Measurements from ENCODE around the gene MPO. TPM values are rescaled to one million over a fixed set of nuclear protein-coding genes. Genes with fewer than 3 reads are reported as not detected.

MPO gene
- total RNA-seq, 2 donors from 2014 or later: 0.57 TPM; not detected in 1

DNA sequence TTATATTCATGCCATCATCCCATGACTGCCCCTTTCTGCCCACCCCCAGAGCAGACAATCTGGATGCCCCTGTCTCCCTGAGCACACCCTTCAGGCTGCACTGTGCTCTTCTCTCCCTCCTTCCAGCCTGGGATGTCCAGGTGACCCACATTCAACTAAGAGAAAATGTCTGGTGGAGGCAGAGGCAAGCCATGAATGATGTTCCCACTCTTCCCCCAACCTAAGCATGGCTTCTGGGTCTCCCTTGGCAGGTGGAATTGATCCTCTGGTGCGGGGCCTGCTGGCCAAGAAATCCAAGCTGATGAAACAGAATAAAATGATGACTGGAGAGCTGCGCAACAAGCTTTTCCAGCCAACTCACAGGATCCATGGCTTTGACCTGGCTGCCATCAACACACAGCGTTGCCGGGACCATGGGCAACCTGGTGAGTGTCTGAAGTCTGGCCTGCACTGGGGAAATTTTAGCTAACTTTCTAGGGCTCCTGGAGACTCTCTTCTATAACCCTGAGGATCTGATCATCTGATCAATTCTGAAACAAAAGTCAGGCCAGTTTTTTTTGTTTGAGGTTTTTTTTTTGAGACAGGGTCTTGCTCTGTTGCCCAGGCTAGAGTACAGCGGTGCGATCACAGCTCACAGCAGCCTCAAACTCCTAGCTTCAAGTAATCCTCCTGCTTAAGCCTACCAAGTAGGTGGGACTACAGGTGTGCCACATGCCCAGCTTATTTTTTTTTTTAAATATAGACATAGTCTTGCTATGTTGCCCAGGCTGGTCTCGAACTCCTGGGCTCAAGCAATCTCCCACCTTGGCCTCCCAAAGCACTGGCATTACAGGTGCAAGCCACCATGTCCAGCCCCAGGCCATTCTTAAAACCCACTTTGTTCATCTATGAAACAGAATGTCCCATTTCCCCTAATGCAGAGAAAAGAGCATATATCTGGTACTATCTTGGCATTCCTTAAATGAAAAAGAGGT, 14.5 kb downstream of the MPO start:
- no peak overlapping the region for H3K4me3 ChIP-seq
- intact Hi-C loops (cut with DNase I): no loop called here
- H3K4me1 ChIP-seq (replicated peaks): no peaks in the 10 kb centered on the region
- TF ChIP-seq POLR2A (IDR thresholded peaks at IDR 0.05): no peak
- TF ChIP-seq POLR2AphosphoS5 (IDR thresholded peaks at IDR 0.05): no peak
- TF ChIP-seq, protein P1, sequence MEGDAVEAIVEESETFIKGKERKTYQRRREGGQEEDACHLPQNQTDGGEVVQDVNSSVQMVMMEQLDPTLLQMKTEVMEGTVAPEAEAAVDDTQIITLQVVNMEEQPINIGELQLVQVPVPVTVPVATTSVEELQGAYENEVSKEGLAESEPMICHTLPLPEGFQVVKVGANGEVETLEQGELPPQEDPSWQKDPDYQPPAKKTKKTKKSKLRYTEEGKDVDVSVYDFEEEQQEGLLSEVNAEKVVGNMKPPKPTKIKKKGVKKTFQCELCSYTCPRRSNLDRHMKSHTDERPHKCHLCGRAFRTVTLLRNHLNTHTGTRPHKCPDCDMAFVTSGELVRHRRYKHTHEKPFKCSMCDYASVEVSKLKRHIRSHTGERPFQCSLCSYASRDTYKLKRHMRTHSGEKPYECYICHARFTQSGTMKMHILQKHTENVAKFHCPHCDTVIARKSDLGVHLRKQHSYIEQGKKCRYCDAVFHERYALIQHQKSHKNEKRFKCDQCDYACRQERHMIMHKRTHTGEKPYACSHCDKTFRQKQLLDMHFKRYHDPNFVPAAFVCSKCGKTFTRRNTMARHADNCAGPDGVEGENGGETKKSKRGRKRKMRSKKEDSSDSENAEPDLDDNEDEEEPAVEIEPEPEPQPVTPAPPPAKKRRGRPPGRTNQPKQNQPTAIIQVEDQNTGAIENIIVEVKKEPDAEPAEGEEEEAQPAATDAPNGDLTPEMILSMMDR (IDR thresholded peaks at IDR 0.05): no peak
- H3K9me3 ChIP-seq: no peaks in the 10 kb centered on the region
- no peaks in the 10 kb centered on the region for H3K27me3 ChIP-seq (replicated peaks; ENCODE audit: insufficient read depth)
- no peaks in the 10 kb centered on the region for H3K36me3 ChIP-seq
- 96% methylated on average over 7 of the region's 7 CpGs for WGBS
- DNase-seq (ENCODE audit: low spot score): no peak
- no peak overlapping the region for H3K27ac ChIP-seq

DNA sequence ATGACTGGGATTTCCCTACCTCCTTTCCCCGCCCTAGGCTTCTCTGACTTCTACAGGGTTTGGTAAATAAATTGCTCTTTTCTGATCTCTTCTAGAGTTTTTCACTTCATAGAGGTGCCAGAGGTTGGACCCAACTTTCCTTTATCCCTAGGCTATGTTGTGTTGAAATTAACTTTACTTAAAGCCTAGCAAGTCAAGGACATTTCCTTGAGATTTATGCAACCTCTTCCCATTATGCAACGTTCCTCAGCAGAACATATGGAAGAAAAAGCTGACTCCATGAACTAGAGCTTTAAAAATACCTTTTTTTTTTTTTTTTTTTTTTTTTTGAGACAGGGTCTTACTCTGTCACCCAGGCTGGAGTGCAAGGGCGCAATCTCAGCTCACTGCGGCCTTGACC, 15.5 kb downstream of the MPO start:
- no peak for DNase-seq (ENCODE audit: low spot score)
- intact Hi-C loops (cut with DNase I): no loop called here
- H3K27me3 ChIP-seq (replicated peaks; ENCODE audit: insufficient read depth): no peaks in the 10 kb centered on the region
- no peaks in the 10 kb centered on the region for H3K36me3 ChIP-seq
- H3K27ac ChIP-seq: no peak overlapping the region
- H3K9me3 ChIP-seq: no peaks in the 10 kb centered on the region
- no peak for TF ChIP-seq POLR2AphosphoS5 (IDR thresholded peaks at IDR 0.05)
- TF ChIP-seq, protein P1 (IDR thresholded peaks at IDR 0.05): no peak
- TF ChIP-seq POLR2A (IDR thresholded peaks at IDR 0.05): no peak
- H3K4me3 ChIP-seq: no peak overlapping the region
- H3K4me1 ChIP-seq (replicated peaks): no peaks in the 10 kb centered on the region
- 83% methylated on average over 4 of the region's 4 CpGs for WGBS

DNA sequence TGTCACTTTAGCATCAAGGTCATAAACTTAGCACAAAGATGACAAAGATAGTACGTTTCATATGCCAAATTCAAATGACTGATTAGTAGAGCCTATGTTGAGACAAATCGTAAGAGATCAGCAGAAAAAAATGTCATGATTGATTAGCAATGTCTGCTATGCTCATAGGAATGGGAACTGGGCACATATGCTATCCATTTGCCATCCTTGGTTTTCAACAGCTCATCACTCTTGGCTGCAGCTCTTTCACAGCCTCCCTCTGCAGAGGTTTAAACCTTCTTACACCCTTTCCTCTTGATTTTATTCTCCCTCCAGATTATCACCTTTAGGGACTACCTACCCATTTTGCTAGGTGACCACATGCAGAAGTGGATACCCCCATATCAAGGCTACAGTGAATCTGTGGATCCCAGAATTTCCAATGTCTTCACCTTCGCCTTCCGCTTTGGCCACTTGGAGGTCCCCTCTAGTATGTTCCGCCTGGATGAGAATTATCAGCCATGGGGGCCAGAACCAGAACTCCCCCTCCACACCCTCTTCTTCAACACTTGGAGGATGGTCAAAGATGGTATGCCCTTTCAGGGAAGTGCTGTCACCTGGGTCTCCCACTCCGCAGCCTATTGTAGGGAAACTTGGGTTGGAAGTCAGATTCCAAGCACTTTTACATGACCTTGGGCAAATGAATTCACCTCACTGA, 16.2 kb downstream of the MPO start:
- H3K4me3 ChIP-seq: no peak overlapping the region
- peaks cover 2% of the 10 kb centered on the region for H3K27me3 ChIP-seq (replicated peaks; ENCODE audit: insufficient read depth)
- no peak for TF ChIP-seq POLR2AphosphoS5 (IDR thresholded peaks at IDR 0.05)
- TF ChIP-seq, protein P1 (IDR thresholded peaks at IDR 0.05): no peak
- TF ChIP-seq POLR2A (IDR thresholded peaks at IDR 0.05): no peak
- WGBS: 76% methylated on average over 6 of the region's 6 CpGs
- H3K27ac ChIP-seq: no peak overlapping the region
- intact Hi-C loops (cut with DNase I): no loop called here
- DNase-seq (ENCODE audit: low spot score): no peak
- no peaks in the 10 kb centered on the region for H3K36me3 ChIP-seq
- no peaks in the 10 kb centered on the region for H3K9me3 ChIP-seq
- no peaks in the 10 kb centered on the region for H3K4me1 ChIP-seq (replicated peaks)

DNA sequence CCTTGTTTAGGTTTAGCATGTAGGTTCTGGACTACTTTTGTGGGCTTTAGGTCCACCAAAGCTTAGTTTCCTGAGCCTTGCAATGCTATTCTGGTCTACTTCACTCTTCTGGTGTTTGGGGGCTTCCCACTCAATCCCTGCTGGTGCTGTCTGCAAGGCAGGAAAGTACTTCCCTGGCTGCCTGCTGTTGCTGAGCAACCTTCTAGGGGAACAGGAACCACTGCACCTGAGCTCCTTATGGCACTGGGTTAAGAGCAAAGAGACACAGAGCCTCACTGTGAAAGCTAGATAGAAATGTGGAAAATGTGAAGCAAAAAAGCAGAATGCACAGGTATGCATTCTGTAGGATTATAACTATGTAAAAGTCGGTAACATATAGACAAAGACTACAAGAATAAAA, 17.0 kb downstream of the MPO start:
- Histone ChIP-seq H3K27me3 (replicated peaks; ENCODE audit: insufficient read depth) (peaks cover 2% of the 10 kb centered on the region), H3K27ac (no peak overlapping the region), H3K4me1 (replicated peaks) (no peaks in the 10 kb centered on the region), H3K9me3 (no peaks in the 10 kb centered on the region), H3K36me3 (no peaks in the 10 kb centered on the region), H3K4me3 (no peak overlapping the region)
- no peak for DNase-seq (ENCODE audit: low spot score)
- TF ChIP-seq POLR2AphosphoS5 (IDR thresholded peaks at IDR 0.05) (no peak), POLR2A (IDR thresholded peaks at IDR 0.05) (no peak)
- TF ChIP-seq, protein P1 (IDR thresholded peaks at IDR 0.05): no peak
- intact Hi-C loops (cut with DNase I): no loop called here
- WGBS: 87% methylated on average over 1 of the region's 1 CpG
